HEK293 (cell line): Measurements from ENCODE around the gene TAL1.
A peak's percentile ranks its signal among the peaks of the same experiment; 100 is the strongest.

Experiments used
- CTCF ChIA-PET: fragments of 350-600 bp; formaldehyde crosslinking; extraction: SDS; loops from one replicate; lab custom pipeline; 2021; ENCODE audit warnings: antibody characterized with exemption; lab: Yijun Ruan, JAX
- POLR2A ChIA-PET: fragments of 300-600 bp; formaldehyde crosslinking; extraction: SDS; loops from one replicate; lab custom pipeline; 2020; ENCODE audit warnings: antibody characterized with exemption, inconsistent platforms; lab: Yijun Ruan, JAX
- H3K27ac ChIP-seq: fragments of 200-500 bp; sonication (Bioruptor generic); 2 replicates; pipeline ENCODE4 v1.5.1; 2014; ENCODE audit warnings: low read depth, low read length, control low read depth, inconsistent platforms; ENCODE audit errors: extremely low read depth
- H3K36me3 ChIP-seq, 2 experiments: fragments of 200-500 bp in 1 of 2; sonication (Bioruptor generic) in 1 of 2; 1 replicate in 1 of 2; 2 replicates in 1 of 2; pipeline ENCODE4 v1.5.1; 2014 to 2017; ENCODE audit warnings: inconsistent platforms in 2 of 2, low read length in 2 of 2; ENCODE audit not compliant: control insufficient read depth in 2 of 2, insufficient read depth in 1 of 2
- H3K4me1 ChIP-seq: fragments of 200-500 bp; sonication (Bioruptor generic); 2 replicates; pipeline ENCODE4 v1.5.1; 2014; ENCODE audit warnings: mild to moderate bottlenecking, low read length, inconsistent platforms; ENCODE audit not compliant: control insufficient read depth, insufficient read depth
- H3K4me3 ChIP-seq: 2 replicates; pipeline ENCODE4 v1.5.1; 2011; ENCODE audit warnings: low read depth, mild to moderate bottlenecking, control low read depth, low read length, moderate library complexity
- H3K9me3 ChIP-seq: fragments of 200-500 bp; sonication (Bioruptor generic); 2 replicates; pipeline ENCODE4 v1.5.1; 2014; ENCODE audit warnings: low read depth, low read length, inconsistent platforms; ENCODE audit not compliant: control insufficient read depth, insufficient read depth
- CTCF ChIP-seq: fragments of 450-650 bp; formaldehyde crosslinking; IDR thresholded peaks from 2 replicates; pipeline ENCODE4 v1.5.1; 2016; ENCODE audit warnings: missing biosample characterization, missing genetic modification characterization
- KLF1 ChIP-seq: fragments of 450-650 bp; formaldehyde crosslinking; IDR thresholded peaks from 2 replicates; pipeline ENCODE4 v1.5.1; 2016; ENCODE audit warnings: missing biosample characterization, missing genetic modification characterization
- PRDM2 ChIP-seq: fragments of 450-650 bp; formaldehyde crosslinking; IDR thresholded peaks from 2 replicates; pipeline ENCODE4 v1.5.1; 2016; ENCODE audit warnings: missing biosample characterization, missing genetic modification characterization, borderline replicate concordance
- TRIM28 ChIP-seq: IDR thresholded peaks from 2 replicates; pipeline ENCODE4 v1.6.1; 2011; ENCODE audit warnings: low read length, control low read depth, borderline replicate concordance
- TSHZ1 ChIP-seq: fragments of 450-650 bp; formaldehyde crosslinking; IDR thresholded peaks from 2 replicates; pipeline ENCODE4 v1.5.1; 2016; ENCODE audit warnings: missing biosample characterization, missing genetic modification characterization, borderline replicate concordance
- ZBTB49 ChIP-seq: fragments of 450-650 bp; formaldehyde crosslinking; IDR thresholded peaks from 2 replicates; pipeline ENCODE4 v1.5.1; 2016; ENCODE audit warnings: missing biosample characterization, missing genetic modification characterization, low read depth
- ZNF175 ChIP-seq: fragments of 450-650 bp; formaldehyde crosslinking; IDR thresholded peaks from 2 replicates; pipeline ENCODE4 v1.5.1; 2016; ENCODE audit warnings: missing biosample characterization, missing genetic modification characterization
- ZNF366 ChIP-seq: fragments of 450-650 bp; formaldehyde crosslinking; conservative IDR thresholded peaks from 2 replicates; pipeline ENCODE4 v1.5.1; 2016; ENCODE audit warnings: missing biosample characterization, missing genetic modification characterization
- ZNF560 ChIP-seq: fragments of 450-650 bp; formaldehyde crosslinking; IDR thresholded peaks from 2 replicates; pipeline ENCODE4 v1.5.1; 2017; ENCODE audit warnings: missing biosample characterization, missing genetic modification characterization, borderline replicate concordance
- ZNF571 ChIP-seq: fragments of 450-650 bp; formaldehyde crosslinking; IDR thresholded peaks from 2 replicates; pipeline ENCODE4 v1.5.0; 2017; ENCODE audit warnings: missing biosample characterization, missing genetic modification characterization
- ZNF596 ChIP-seq: fragments of 450-650 bp; IDR thresholded peaks from 2 replicates; pipeline ENCODE4 v1.5.0; 2018; ENCODE audit warnings: missing biosample characterization, mild to moderate bottlenecking, missing genetic modification characterization, moderate library complexity

Gene TAL1

GRCh38 chr1:47191940-47192457 is 40.0 kb downstream of the TAL1 start (continued):
- TF ChIP-seq TSHZ1 (tag by site-specific recombination) (no peak), TRIM28 (no peak)

GRCh38 chr1:47190857-47191256 is 41.2 kb downstream of the TAL1 start:
- CTCF ChIA-PET = interaction anchor here (0.6 to 7.8 kb wide), 6 partner anchors 9 to 853 kb away, joined by 3 to 136 read pairs (median 8); no protein-coding TSS in a partner anchor
- no peaks in the 10 kb centered on the region for H3K36me3 ChIP-seq
- H3K27ac ChIP-seq = no peak overlapping the region
- no peak for TF ChIP-seq ZNF571 (tag by site-specific recombination)
- no peak for TF ChIP-seq ZNF366 (tag by site-specific recombination)
- TF ChIP-seq ZNF560 (tag by site-specific recombination) = no peak
- no peak for TF ChIP-seq ZNF596 (tag by site-specific recombination)
- no peak for TF ChIP-seq PRDM2 (tag by site-specific recombination)
- TF ChIP-seq ZBTB49 (tag by site-specific recombination) = no peak
- TF ChIP-seq, all 188 proteins: peak for 0
- H3K9me3 ChIP-seq = no peaks in the 10 kb centered on the region
- POLR2A ChIA-PET = no interaction called here
- no peaks in the 10 kb centered on the region for H3K4me1 ChIP-seq
- H3K4me3 ChIP-seq = no peak overlapping the region

GRCh38 chr1:47190509-47190855 is 41.5 kb downstream of the TAL1 start:
- 0 out of 2 replicates have a peak, but pooled peaks have one; percentile 6 for TF ChIP-seq KLF1 (tag by site-specific recombination)
- no peak for TF ChIP-seq CTCF
- no peak for TF ChIP-seq ZNF175 (tag by site-specific recombination)
- Histone ChIP-seq H3K4me3 (no peak overlapping the region), H3K9me3 (no peaks in the 10 kb centered on the region), H3K4me1 (no peaks in the 10 kb centered on the region), H3K36me3 (no peaks in the 10 kb centered on the region), H3K27ac (no peak overlapping the region)
- ChIA-PET CTCF (interaction anchor here (0.6 to 7.8 kb wide), 8 partner anchors 10 to 853 kb away, joined by 3 to 136 read pairs (median 5); partner anchors contain the start of gene FOXD2), POLR2A (interaction anchor here (1.2 kb wide), 1 partner anchor 12 kb away, joined by 4 read pairs; no protein-coding TSS in a partner anchor)
